SJSA1 (cell line): ENCODE measurements around the gene SLC2A6. TPM values are rescaled to one million over a fixed set of nuclear protein-coding genes. Genes with fewer than 3 reads are reported as not detected.

Source experiments
- DNase-seq, 2 experiments: peaks; one replicate each; pipeline ENCODE4 v3.0.0-alpha.2; 2015 to 2020; ENCODE audit warnings: low spot score in 2 of 2, low read depth in 1 of 2
- H3K27ac ChIP-seq: fragments of 250-450 bp; sonication (Bioruptor Pico); 2 replicates; pipeline ENCODE4 v1.5.1; 2020; ENCODE audit warnings: mild to moderate bottlenecking, moderate library complexity
- H3K27me3 ChIP-seq: fragments of 250-450 bp; sonication (Bioruptor Pico); replicated peaks from 2 replicates; pipeline ENCODE4 v1.5.1; 2020; ENCODE audit warnings: mild to moderate bottlenecking, moderate library complexity
- H3K36me3 ChIP-seq: fragments of 250-450 bp; sonication (Bioruptor Pico); 2 replicates; pipeline ENCODE4 v1.5.1; 2020; ENCODE audit warnings: mild to moderate bottlenecking
- H3K4me1 ChIP-seq: fragments of 250-450 bp; sonication (Bioruptor Pico); replicated peaks from 2 replicates; pipeline ENCODE4 v1.6.1; 2021; ENCODE audit warnings: mild to moderate bottlenecking
- H3K4me3 ChIP-seq: fragments of 250-450 bp; sonication (Bioruptor Pico); 2 replicates; pipeline ENCODE4 v1.5.1; 2020; ENCODE audit warnings: mild to moderate bottlenecking
- H3K9me3 ChIP-seq: fragments of 250-450 bp; sonication (Bioruptor Pico); replicated peaks from 2 replicates; pipeline ENCODE4 v1.5.1; 2020; ENCODE audit warnings: mild to moderate bottlenecking
- total RNA-seq: library from RNA; depleted of rRNA; stranded (reverse); fragments of >200 nt; shearing (Covaris generic); gene quantifications from 2 replicates; pipeline ENCODE4 v1.2.3, GENCODE V29; 2014

SLC2A6 gene
- total RNA-seq, 1 experiment from 2014 or later = 22.6 TPM

- Histone ChIP-seq H3K4me3 (no peak overlapping the region), H3K27me3 (no peaks in the 10 kb centered on the region), H3K36me3 (peaks cover 52% of the 10 kb centered on the region), H3K4me1 (no peaks in the 10 kb centered on the region), H3K9me3 (no peaks in the 10 kb centered on the region), H3K27ac (no peak overlapping the region)
- no peak for DNase-seq
Measured at GRCh38 chr9:133472277-133472645, 6.6 kb downstream of the SLC2A6 start.

DNA sequence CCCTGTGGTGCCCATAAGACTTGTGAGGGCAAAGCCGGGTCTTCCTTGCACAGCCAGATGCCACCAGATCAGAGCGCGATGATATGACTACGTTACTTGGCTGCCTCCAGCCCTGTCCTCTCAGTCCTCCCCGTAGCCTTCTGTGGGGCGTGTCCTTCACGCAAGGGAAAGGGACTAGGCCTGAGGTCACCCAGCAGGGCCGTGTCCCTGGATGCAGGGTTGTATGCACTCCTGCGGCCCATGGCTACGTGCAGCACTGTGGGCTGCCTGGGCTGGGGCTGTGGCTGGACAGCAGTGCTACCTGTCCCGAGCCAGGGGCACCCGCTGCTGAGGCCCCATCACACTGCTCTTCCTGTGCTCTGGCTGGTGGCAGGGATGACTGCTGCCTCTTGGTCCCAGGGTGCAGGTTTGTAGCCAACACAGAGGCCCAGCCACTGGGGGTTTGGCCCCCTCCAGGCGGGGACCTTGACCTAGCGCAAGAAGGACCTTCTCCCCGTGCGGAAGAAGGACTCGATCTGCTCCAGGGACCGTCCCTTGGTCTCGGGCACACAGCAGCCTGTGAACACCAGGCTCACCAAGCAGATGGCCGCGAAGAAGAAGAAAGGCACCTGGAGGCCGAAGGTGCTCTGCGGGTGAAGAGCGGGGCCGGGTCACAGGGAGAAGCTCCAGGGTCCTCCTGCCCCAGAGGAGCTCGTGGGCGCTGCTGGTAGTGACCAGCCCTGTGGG, 7.2 kb downstream of the SLC2A6 start:
- no peaks in the 10 kb centered on the region for H3K4me1 ChIP-seq
- no peaks in the 10 kb centered on the region for H3K9me3 ChIP-seq
- H3K36me3 ChIP-seq = peaks cover 46% of the 10 kb centered on the region

DNA sequence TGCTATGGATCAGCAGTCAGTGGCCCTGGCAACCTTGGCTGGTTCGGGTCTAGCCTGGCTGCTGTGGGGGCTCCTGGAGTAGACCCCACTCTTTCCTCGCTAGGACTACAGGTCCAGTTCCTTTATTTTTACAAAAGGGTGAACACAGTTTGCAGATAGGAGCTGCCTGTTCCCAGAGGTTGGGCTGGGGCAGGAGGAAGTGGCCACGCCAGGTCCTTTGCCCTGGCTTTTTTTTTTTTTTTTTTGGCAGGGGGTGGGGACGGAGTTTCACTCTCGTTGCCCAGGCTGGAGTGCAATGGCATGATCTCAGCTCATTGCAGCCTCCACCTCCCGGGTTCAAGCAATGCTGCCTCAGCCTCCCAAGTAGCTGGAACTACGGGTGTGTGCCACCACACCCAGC, 7.9 kb downstream of the SLC2A6 start:
- no peaks in the 10 kb centered on the region for H3K9me3 ChIP-seq
- no peaks in the 10 kb centered on the region for H3K27me3 ChIP-seq
- peaks cover 39% of the 10 kb centered on the region for H3K36me3 ChIP-seq
- no peak for DNase-seq
- H3K4me3 ChIP-seq = no peak overlapping the region
- no peak overlapping the region for H3K27ac ChIP-seq
- H3K4me1 ChIP-seq = no peaks in the 10 kb centered on the region

More for the DNA sequence above, 7.2 kb downstream of the SLC2A6 start:
- DNase-seq = no peak
- Histone ChIP-seq H3K27me3 (no peaks in the 10 kb centered on the region), H3K4me3 (no peak overlapping the region), H3K27ac (no peak overlapping the region)

DNA sequence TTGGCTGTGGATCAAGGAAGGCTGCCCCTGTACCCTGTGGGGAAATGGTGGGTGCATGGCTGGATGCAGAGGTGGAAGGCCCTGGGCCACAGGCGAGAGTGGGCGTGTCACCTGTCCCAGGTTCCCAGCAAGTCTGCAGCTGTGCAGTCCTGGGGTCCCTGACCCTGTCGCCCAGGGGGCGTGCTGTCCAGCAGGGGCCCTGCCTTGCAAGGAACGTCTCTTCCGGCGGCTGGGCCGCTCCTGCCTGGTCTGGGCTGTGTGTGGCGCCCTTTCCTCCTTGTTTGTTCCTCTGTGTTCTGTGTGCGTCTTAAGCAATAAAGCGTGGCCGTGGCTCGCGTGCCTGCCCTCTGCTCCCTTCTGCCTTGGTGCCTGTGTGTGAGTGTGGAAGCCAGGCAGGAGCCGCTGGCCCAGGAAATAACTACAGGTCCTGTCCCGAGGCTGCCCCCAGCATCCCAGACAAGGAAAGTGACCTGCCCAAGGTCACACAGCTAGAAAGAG, 8.4 kb downstream of the SLC2A6 start:
- no peak for DNase-seq
- H3K4me3 ChIP-seq = no peak overlapping the region
- no peaks in the 10 kb centered on the region for H3K27me3 ChIP-seq
- H3K36me3 ChIP-seq = peaks cover 34% of the 10 kb centered on the region
- no peaks in the 10 kb centered on the region for H3K4me1 ChIP-seq
- H3K9me3 ChIP-seq = no peaks in the 10 kb centered on the region
- H3K27ac ChIP-seq = no peak overlapping the region

DNA sequence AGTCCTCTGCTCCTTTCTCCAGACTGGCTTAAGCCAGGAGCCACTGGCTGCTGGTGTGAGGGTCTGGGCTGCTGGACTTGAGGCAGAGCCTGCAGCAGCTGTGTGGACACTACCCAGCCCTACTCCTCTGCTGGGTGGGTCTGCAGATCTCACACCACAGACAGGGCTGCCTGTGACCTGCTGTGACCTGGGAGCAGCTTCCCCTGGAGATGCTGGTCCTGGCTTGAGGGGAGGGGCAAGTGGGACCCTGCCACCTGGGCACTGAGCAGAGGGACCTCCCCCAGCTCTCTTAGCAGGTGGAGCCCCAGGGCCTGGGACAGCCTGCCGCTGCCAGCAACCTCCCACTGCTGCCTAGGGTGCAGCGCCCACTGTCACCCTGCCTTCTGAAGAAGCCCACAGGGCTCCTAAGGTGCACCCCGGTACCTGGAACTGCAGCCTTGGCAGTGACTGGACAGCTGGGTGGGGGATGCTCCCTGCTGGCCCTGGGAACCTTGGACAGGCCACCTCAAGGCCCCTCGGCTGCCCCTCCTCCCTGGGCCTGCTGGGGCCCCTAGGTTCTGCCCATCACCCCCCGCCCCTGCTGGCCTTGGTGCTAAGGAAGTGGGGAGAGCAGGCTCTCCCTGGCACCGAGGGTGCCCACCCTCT, 10.0 kb downstream of the SLC2A6 start:
- Histone ChIP-seq H3K27ac (no peak overlapping the region), H3K9me3 (no peaks in the 10 kb centered on the region), H3K4me3 (no peak overlapping the region), H3K36me3 (peaks cover 21% of the 10 kb centered on the region), H3K27me3 (no peaks in the 10 kb centered on the region), H3K4me1 (no peaks in the 10 kb centered on the region)
- no peak for DNase-seq

DNA sequence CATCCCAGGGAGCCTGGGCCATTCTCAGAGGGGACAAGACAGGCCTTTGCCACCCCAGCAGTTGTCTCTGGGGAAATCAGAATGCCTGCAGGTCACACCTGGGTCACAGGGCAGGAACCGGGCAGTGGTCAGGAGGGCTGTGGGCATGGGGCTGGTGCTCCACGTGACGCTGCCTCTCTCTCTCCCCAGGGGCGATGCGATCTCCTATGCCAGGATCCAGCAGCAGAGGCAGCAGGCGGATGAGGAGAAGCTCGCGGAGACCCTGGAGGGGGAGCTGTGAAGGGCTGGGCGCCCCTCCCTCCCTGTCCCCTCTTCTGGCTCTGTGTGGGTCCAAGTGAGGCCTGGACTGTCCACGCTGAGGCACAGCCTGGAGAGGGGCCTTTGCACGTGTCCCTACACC, 10.5 kb downstream of the SLC2A6 start:
- Histone ChIP-seq H3K27ac (no peak overlapping the region), H3K4me3 (no peak overlapping the region), H3K27me3 (no peaks in the 10 kb centered on the region), H3K9me3 (no peaks in the 10 kb centered on the region), H3K4me1 (no peaks in the 10 kb centered on the region), H3K36me3 (peaks cover 15% of the 10 kb centered on the region)
- DNase-seq = no peak

GRCh38 chr9:133467101-133467500, 11.8 kb downstream of the SLC2A6 start:
- H3K27me3 ChIP-seq = no peaks in the 10 kb centered on the region
- H3K4me1 ChIP-seq = no peaks in the 10 kb centered on the region
- H3K4me3 ChIP-seq = no peak overlapping the region
- H3K27ac ChIP-seq = no peak overlapping the region
- no peak for DNase-seq
- H3K9me3 ChIP-seq = no peaks in the 10 kb centered on the region
- peaks cover 6% of the 10 kb centered on the region for H3K36me3 ChIP-seq

GRCh38 chr9:133465984-133466383, 12.9 kb downstream of the SLC2A6 start:
- no peaks in the 10 kb centered on the region for H3K27me3 ChIP-seq
- H3K4me3 ChIP-seq = no peak overlapping the region
- no peaks in the 10 kb centered on the region for H3K9me3 ChIP-seq
- H3K36me3 ChIP-seq = no peaks in the 10 kb centered on the region
- no peak for DNase-seq
- H3K4me1 ChIP-seq = no peaks in the 10 kb centered on the region
- no peak overlapping the region for H3K27ac ChIP-seq

- Histone ChIP-seq H3K36me3 (no peaks in the 10 kb centered on the region), H3K27me3 (no peaks in the 10 kb centered on the region), H3K4me3 (no peak overlapping the region), H3K27ac (no peak overlapping the region), H3K9me3 (no peaks in the 10 kb centered on the region), H3K4me1 (no peaks in the 10 kb centered on the region)
- no peak for DNase-seq
Measured at GRCh38 chr9:133464638-133465037, 14.3 kb downstream of the SLC2A6 start.

- Histone ChIP-seq H3K27me3 (no peaks in the 10 kb centered on the region), H3K27ac (no peak overlapping the region), H3K9me3 (no peaks in the 10 kb centered on the region), H3K4me3 (no peak overlapping the region), H3K36me3 (no peaks in the 10 kb centered on the region), H3K4me1 (peaks cover 4% of the 10 kb centered on the region)
- no peak for DNase-seq
Measured at GRCh38 chr9:133463864-133464615, 14.9 kb downstream of the SLC2A6 start.

DNA sequence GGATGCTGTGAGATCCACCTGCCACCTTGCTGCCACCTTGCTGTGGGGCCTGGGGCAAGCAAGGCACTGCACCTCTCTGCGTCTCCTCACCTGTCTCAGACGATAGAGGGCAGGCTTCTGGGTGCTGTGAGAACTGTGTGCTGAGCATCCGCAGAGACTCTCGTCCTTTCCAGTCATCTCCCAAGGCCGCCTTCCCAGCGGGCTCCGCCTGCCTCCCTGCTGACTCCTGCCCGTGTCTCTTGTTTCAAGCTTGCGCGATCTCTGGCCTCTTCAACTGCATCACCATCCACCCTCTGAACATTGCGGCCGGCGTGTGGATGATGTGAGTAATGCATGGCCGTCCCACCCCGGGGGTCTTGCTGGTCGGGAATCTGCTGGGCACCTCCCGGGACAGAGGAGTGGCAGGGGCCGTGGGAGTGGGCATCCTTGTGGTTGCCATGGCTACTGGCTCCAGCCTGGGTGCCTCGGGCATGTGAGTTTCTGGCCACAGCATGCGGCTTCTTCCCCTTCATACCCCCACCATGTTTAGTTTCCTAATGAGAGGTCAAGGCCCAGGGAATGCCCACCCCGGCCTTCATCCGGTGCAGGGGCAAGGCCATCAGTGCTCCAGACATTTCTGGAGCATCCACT, 15.6 kb downstream of the SLC2A6 start:
- Histone ChIP-seq H3K27ac (no peak overlapping the region), H3K36me3 (no peaks in the 10 kb centered on the region), H3K9me3 (no peaks in the 10 kb centered on the region), H3K27me3 (no peaks in the 10 kb centered on the region), H3K4me3 (no peak overlapping the region), H3K4me1 (peaks cover 6% of the 10 kb centered on the region)
- no peak for DNase-seq

DNA sequence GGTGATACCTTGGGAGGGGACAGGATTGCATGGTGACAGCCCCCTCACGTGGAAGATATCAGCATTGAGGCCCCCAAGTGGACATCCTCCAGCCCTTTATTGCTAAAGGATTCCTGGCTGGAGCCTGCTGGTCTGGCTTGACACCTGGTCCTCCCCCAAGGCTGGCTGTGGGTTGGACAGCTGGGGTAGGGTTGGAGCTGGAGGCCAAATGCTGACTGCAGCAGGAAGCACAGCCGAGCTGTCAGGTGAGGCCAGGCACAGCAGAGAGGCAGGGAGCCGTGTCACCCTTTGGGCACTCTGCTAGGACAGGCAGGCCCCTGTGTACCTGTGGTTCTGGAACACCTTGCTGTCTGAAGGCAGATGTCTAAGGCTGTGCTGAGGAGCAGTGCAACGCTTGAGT, 16.9 kb downstream of the SLC2A6 start:
- no peak overlapping the region for H3K27ac ChIP-seq
- no peak for DNase-seq
- H3K4me1 ChIP-seq = peaks cover 6% of the 10 kb centered on the region
- no peak overlapping the region for H3K4me3 ChIP-seq
- H3K27me3 ChIP-seq = no peaks in the 10 kb centered on the region
- no peaks in the 10 kb centered on the region for H3K36me3 ChIP-seq
- no peaks in the 10 kb centered on the region for H3K9me3 ChIP-seq

DNA sequence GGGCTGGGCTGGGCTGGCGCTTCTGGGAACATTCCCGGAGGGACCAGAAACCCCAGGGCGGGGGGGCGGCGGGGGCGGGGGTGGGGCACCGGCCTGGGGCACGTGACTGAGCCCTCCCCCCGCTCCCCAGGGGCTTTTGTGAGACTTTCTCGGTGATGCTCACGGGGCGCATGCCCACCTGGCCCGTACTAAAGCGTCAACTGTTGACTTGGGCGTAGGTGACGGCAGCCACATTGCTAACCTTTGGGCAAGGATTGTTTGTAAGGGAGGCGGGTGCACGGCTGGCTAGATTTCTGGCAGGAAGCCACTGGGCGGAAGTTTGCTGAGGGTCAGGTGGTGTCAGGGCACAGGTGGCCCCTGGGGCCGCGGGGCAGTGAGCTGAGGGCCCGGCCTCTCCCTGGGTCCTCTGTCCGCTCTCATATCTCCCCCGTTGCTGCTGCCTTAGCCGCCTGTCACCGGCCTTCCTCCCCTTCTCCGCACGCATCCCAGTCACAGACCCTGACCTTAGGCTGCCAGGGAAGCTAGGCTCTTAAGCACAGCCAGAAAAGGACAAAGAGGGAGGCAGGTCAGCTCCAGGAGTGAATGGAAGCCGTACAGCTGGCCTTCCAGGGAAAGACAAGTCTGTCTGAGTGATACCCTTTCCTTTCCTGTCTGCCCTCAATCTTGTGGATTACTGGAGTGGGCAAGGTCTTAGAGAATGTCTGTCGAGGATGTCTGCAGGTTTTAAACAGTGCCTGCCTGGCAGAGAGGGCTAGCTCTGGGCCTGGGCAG, 18.3 kb downstream of the SLC2A6 start:
- H3K36me3 ChIP-seq = no peaks in the 10 kb centered on the region
- H3K27me3 ChIP-seq = no peaks in the 10 kb centered on the region
- peaks cover 6% of the 10 kb centered on the region for H3K4me1 ChIP-seq
- no peak for DNase-seq
- H3K9me3 ChIP-seq = no peaks in the 10 kb centered on the region
- H3K27ac ChIP-seq = peak overlapping the region; percentile 20; the same call in 1 of the 2 replicates
- peak overlapping the region; percentile 68 for H3K4me3 ChIP-seq
